HG02884 (cell line): ENCODE data around the gene OTOP2.

Source experiments
- ATAC-seq: cut with Tn5 transposase; IDR thresholded peaks from one replicate; pipeline ENCODE4 v1.9.1; 2021; ENCODE audit warnings: mild to moderate bottlenecking, moderate library complexity; ENCODE audit not compliant: unreplicated experiment

Gene OTOP2

GRCh38 chr17:74923538-74924249, 379 bp upstream of the OTOP2 start:
- no peak for ATAC-seq

GRCh38 chr17:74925242-74925641, 1.2 kb downstream of the OTOP2 start:
- ATAC-seq, result no peak

- no peak for ATAC-seq
These were observed 4.7 kb downstream of the OTOP2 start for GRCh38 chr17:74928786-74929185.

- ATAC-seq, result no peak
These were observed 6.5 kb downstream of the OTOP2 start for GRCh38 chr17:74930535-74931036.

GRCh38 chr17:74935048-74935447, 11.0 kb downstream of the OTOP2 start:
- no peak for ATAC-seq

- ATAC-seq, result no peak
These were observed 11.8 kb downstream of the OTOP2 start, which contains the start of gene OTOP3 for GRCh38 chr17:74935585-74936469. Gene OTOP3, plus strand, starts transcription at chr17:74935898. Its CDS starts 24 bp downstream, at chr17:74935922.

- ATAC-seq, result no peak
These were observed 12.4 kb downstream of the OTOP2 start for GRCh38 chr17:74936470-74936799.

GRCh38 chr17:74937064-74938051, 13.3 kb downstream of the OTOP2 start:
- ATAC-seq, result no peak

GRCh38 chr17:74938194-74938950, 14.3 kb downstream of the OTOP2 start:
- no peak for ATAC-seq

- ATAC-seq, result no peak
These were observed 15.5 kb downstream of the OTOP2 start for GRCh38 chr17:74939534-74939933.

GRCh38 chr17:74941128-74941725, 17.2 kb downstream of the OTOP2 start:
- ATAC-seq, result no peak

- ATAC-seq, result no peak
These were observed 19.9 kb downstream of the OTOP2 start for GRCh38 chr17:74943808-74944522.

- no peak for ATAC-seq
These were observed 21.5 kb downstream of the OTOP2 start for GRCh38 chr17:74945543-74945942.

GRCh38 chr17:74946641-74947040, 22.6 kb downstream of the OTOP2 start:
- ATAC-seq, result no peak

- ATAC-seq, result no peak
These were observed 23.1 kb downstream of the OTOP2 start for GRCh38 chr17:74947041-74947754.

- no peak for ATAC-seq
These were observed 25.5 kb downstream of the OTOP2 start for GRCh38 chr17:74949455-74950115.

- ATAC-seq, result no peak
These were observed 26.1 kb downstream of the OTOP2 start for GRCh38 chr17:74950207-74950606.

GRCh38 chr17:74951065-74951464, 27.0 kb downstream of the OTOP2 start:
- ATAC-seq, result no peak
